Lung microvascular endothelial cell (primary cell): ENCODE results near the gene IGF2R. TPM values are rescaled to one million over a fixed set of nuclear protein-coding genes. Genes with fewer than 3 reads are reported as not detected.

Source experiments
- DNase-seq, 2 donors: peaks; one replicate each; pipeline versions ENCODE4 v3.0.0 to v3.0.0-alpha.2; 2010; ENCODE audit warnings: low read depth in 2 of 2
- total RNA-seq: library from RNA; depleted of rRNA; stranded (reverse); fragments of >200 nt; gene quantifications from 2 replicates; pipeline ENCODE4 v1.2.1, GENCODE V29; 2014

The IGF2R gene
- total RNA-seq, 1 donor from 2014 or later = 93.7 TPM

DNA sequence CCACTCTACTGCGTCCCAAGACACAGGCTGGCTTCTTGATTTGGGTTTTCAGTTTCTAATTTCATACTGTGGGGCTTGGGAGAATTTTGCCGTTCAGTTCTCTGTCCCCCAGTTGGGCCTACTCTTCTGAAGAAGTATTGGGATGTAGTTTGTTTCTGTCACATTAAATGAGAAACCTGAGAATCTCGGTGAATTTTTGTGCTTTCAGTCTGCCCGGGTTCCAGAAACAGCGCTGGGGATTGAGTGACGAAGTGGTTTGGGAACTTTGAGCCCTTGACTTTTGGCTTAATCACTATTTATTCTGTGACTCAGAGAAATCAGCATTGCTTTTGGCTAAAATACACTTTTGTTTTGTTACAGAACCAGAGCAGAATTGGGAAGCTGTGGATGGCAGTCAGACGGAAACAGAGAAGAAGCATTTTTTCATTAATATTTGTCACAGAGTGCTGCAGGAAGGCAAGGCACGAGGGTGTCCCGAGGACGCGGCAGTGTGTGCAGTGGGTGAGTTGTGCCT lies 74.0 kb downstream of the IGF2R start:
- DNase-seq = peak in 1 of 2 donors; percentile 19

DNA sequence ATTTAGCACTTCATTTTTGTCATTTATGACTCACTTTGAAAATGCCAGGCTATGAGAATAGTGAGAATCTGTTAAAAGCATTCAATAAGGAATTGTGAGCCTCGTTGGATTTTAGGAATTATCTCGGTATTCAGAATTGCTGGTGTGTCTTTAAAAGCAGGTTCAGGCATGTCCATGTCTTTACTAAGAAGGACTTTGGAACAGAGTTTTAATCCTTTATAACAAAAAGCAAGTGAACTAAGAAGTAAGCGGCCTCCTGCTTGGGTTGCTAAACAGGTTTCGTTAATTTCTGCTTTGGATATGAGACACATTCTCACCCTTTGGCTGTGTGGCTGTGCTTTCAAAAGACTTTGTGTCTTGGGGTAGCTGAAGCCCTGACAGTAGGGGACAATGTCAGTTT lies 74.9 kb downstream of the IGF2R start:
- no peak for DNase-seq

- DNase-seq = no peak
Observed at GRCh38 chr6:160044687-160045086, 75.8 kb downstream of the IGF2R start.

- DNase-seq = no peak
Observed at GRCh38 chr6:160048471-160048870, 79.6 kb downstream of the IGF2R start.

- no peak for DNase-seq
Observed at GRCh38 chr6:160049346-160049745, 80.5 kb downstream of the IGF2R start.

DNA sequence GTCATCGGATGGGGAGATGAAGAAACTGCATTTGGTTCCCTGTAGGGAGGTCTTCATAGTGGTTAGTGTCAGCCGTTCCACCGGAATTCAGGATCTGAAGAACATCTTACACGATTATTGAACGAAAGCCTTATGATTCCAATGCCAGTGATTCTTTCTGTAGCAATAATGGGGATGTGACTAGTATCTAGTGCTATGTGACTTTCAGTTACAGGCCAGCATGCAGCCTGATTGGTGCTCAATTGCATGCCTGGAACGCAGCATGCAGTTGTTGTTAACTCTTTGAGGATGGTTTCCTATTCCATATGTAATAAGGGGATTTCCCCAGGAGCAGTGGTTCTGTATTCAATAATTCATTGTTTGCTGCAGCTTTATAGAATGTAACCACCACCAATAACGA lies 81.1 kb downstream of the IGF2R start:
- DNase-seq = no peak

DNA sequence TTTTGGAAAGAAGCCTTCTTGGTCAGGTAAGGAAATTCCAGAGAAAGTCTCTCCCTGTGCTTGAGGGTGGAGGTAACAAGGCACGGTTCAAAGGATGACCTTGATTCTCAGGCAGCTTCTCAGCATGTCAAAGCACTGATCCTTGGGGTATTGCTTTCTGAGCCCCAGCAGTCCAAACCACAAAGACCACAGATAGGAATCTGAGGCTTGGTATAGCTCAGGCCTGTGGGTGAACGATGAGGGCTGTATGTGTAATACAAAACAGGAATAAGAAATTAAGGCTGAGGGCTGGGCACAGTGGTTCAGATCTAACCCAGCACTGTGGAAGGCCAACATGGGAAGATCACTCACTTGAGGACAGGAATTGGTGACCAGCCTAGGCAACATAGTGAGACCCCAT lies 82.5 kb downstream of the IGF2R start:
- no peak for DNase-seq

- no peak for DNase-seq
Observed at GRCh38 chr6:160054271-160054670, 85.4 kb downstream of the IGF2R start.

DNA sequence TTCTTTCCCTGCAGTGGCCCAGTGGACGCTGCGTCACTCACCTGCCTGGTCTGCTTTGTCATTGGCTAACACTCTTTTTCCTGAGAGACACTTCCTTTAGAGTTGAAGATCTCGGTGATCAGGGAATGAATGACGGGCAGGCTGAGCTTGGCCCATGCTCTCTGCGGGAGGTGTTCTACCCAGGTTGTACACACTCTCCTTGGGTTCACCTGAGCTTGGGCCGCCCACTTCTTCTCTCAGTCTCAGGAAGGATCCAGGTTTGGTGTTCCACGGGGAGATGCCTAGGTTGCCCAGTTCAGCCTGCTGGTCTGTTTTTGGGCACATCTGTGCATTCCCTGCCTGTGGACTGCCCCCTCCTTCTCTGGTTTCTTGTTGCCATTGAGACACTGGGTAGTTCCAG lies 86.0 kb downstream of the IGF2R start:
- DNase-seq = no peak

DNA sequence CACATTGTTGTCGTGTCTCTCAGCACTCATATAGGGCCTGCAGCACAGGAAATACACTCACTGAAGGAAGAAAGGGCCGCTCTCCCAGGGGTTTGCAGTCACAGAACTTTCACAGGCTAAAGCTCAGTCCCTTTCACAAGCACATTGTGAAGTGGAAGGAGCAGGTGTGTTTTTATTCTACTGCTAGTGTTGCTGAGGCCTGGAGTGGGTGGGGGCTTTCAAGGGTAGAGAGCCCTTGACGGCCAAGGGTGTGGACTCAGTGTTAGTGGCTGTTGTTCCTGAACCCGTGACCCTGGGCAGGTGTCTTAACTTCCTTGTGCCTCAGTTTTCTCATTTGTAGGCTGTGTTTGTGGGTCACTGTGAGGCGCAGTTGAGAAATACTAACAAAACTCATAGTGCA lies 86.5 kb downstream of the IGF2R start:
- no peak for DNase-seq

- no peak for DNase-seq
Observed at GRCh38 chr6:160055813-160056212, 86.9 kb downstream of the IGF2R start.

DNA sequence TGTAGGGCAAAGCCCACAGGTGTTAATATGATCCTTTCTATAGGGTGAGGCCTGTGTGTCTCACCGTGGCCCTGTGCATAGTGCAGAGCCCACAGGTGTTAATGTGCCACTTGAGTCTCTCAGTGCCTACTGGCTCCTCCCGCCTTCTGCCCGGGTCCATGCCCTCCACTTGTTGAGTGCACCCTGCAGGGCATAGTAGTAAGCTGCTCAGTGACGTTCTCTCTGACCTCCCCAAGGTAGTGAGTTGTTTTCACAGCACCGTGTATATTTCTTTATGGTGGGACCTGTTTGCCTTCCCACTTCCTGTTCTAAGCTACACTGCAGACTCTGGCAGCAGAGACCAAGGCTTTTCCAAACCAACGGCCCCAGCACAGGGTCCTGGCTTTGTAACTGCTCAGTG lies 88.2 kb downstream of the IGF2R start:
- DNase-seq = no peak

DNA sequence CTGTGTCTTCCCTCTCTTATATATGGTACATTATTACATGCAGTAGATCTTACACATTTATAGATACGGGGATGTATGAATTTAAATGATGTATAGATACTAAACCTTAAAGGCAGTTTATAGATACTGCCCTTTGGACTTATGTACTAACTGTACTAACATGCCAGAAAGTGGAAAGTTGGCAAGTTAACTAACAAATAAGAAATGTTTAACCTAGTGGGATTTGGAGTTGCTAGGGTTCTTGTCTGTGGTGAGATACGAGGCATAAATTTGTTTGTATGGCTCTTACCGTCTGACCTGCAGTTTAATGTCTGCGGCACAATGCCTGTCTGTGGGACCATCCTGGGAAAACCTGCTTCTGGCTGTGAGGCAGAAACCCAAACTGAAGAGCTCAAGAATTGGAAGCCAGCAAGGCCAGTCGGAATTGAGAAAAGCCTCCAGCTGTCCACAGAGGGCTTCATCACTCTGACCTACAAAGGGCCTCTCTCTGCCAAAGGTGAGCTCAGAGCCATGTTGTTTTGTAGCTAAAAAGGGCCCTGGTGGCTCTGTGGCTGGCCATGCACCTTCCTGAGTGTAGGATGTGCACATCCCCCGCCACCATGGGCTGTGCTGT lies 89.8 kb downstream of the IGF2R start:
- no peak for DNase-seq

DNA sequence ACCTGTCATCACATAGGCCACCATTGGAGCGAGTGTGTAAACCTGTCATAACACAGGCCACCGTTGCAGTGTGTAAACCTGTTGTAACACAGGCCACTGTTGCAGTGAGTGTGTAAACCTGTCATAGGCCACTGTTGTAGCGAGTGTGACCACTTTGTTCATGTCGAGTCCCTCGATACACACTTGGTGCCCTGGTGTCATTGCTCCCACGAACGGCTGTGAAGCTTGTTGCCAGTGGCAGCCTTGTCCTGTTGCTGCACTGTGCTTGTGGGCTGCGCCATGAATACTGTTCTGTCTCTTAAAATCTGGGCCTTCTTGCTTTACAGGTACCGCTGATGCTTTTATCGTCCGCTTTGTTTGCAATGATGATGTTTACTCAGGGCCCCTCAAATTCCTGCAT lies 91.3 kb downstream of the IGF2R start:
- DNase-seq = no peak

- no peak for DNase-seq
Observed at GRCh38 chr6:160060920-160061447, 92.1 kb downstream of the IGF2R start.

- no peak for DNase-seq
Observed at GRCh38 chr6:160063771-160064413, 95.0 kb downstream of the IGF2R start.

- DNase-seq = peak; percentile 33 to 50
Observed at GRCh38 chr6:160065200-160065599, 96.3 kb downstream of the IGF2R start.

DNA sequence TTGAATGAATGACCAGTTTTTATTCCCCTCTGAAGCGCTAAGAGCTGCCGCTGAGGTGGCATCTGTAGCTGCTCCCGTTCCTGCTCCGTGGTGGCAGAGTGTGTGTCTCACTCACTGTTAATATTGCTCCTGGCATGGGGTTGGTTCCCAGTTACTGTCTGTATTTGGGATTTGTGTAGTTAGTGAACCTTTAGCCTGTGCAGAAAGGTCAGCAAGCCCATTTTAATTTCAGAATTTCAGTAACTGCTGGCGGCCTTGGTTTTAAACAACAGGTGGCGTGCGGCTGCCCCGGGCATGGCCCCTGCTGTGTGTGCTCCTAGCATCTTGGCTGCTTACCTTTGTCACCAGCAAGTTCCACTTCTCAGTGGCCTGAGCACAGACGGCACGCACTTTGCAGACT lies 98.7 kb downstream of the IGF2R start:
- DNase-seq = no peak

DNA sequence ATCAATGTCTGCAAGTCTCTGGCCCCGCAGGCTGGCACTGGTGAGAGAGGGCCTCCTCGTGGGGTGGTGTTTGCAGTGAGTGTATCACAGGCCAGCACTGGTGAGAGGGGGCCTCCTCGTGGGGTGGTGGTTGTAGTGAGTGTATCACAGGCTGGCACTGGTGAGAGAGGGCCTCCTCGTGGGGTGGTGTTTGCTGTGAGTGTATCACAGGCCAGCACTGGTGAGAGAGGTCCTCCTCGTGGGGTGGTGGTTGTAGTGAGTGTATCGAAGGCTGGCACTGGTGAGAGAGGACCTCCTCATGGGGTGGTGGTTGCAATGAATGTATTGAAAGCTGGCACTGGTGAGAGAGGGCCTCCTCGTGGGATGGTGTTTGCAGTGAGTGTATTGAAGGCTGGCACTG lies 99.5 kb downstream of the IGF2R start:
- DNase-seq = no peak

GRCh38 chr6:160069050-160069454 lies 100.2 kb downstream of the IGF2R start:
- DNase-seq = no peak

GRCh38 chr6:160069459-160069858 lies 100.6 kb downstream of the IGF2R start:
- no peak for DNase-seq

GRCh38 chr6:160070427-160070826 lies 101.5 kb downstream of the IGF2R start:
- no peak for DNase-seq

GRCh38 chr6:160070831-160071230 lies 101.9 kb downstream of the IGF2R start:
- no peak for DNase-seq
